ENCODE measurements around the gene POU6F1.
A peak's percentile ranks its signal among the peaks of the same experiment; 100 is the strongest.
"Not testable (repeated sequence)": the region's sequence is repeated elsewhere in the genome, so short reads cannot be mapped to it uniquely, and the experiment has no call there.

The POU6F1 gene, protein sequence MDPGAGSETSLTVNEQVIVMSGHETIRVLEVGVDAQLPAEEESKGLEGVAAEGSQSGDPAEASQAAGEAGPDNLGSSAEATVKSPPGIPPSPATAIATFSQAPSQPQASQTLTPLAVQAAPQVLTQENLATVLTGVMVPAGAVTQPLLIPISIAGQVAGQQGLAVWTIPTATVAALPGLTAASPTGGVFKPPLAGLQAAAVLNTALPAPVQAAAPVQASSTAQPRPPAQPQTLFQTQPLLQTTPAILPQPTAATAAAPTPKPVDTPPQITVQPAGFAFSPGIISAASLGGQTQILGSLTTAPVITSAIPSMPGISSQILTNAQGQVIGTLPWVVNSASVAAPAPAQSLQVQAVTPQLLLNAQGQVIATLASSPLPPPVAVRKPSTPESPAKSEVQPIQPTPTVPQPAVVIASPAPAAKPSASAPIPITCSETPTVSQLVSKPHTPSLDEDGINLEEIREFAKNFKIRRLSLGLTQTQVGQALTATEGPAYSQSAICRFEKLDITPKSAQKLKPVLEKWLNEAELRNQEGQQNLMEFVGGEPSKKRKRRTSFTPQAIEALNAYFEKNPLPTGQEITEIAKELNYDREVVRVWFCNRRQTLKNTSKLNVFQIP

DNA sequence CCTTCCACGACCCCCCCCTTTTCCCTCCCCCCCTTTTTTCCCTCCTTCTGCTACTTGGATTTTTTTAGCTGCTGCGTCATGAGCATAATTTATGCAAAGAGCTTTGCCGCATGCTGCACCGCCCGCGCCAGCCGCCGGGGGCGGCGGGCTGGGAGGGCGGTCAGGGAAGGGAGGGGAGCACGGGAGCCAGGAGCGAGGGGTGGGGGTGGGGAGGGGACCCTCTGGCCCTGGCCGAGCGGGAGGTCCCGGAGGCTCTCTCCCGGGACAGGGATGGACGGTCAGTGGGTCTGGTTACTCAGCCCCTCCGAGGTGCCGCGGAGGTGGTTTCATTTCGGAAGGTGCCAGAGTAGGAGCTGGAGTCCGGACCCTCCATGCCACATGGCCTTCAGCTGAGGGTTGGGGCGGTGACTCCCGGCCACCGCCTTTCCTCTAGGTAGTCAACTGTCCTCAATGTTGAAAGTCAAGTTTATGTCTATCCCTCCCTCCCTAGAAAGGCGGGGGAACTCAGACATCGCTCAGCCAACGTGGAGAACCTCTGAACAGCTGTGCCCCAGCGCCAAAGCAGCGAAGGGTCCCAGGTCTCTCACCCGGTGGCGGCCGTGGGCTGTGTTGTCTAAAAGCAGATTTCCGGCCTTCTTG lies at the start of gene POU6F1:
Gene POU6F1, minus strand, starts transcription at position 95 of the 639 bp plus-strand sequence. CDS start 11,226 bp downstream, outside the sequence.
- H3K4me3 Mint-ChIP-seq = peak within 1 kb of the TSS; percentile 81
- peaks cover 8% of the 10 kb centered on the region for H3K4me1 Mint-ChIP-seq (ENCODE audit: low read depth)
- peak within 1 kb of the TSS; percentile 87 for H3K27ac Mint-ChIP-seq
- intact Hi-C loops (cut with micrococcal nuclease) = loop anchor here (1.0 to 5.0 kb wide), 2 partner anchors 34 to 46 kb away; partner anchors contain the start of gene TFCP2
- peaks cover 1% of the 10 kb centered on the region for H3K27me3 Mint-ChIP-seq
- H3K9me3 Mint-ChIP-seq = no peaks in the 10 kb centered on the region
- H3K36me3 Mint-ChIP-seq (ENCODE audit: low read depth) = no peaks in the 10 kb centered on the region

DNA sequence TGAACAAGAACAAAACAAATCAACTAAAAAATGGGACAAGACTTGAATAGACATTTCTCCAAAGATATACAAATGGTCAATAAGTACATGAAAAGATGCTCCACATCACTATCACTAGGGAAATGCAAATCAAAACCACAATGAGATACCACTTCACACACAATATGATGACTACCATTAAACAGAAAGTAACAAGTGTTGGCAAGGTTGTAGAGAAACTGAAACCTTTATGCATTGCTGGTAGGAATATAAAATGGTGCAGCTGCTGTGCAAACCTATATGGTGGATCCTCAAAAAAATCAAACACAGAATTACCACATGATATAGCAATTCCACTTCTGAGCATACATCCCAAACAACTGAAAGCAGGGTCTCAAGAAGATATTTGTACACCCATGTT lies 47.2 kb upstream of the POU6F1 start:
- intact Hi-C loops (cut with micrococcal nuclease) = no loop called here
- Mint-ChIP-seq H3K4me3 (no peak overlapping the region), H3K9me3 (no peaks in the 10 kb centered on the region), H3K36me3 (ENCODE audit: low read depth) (no peaks in the 10 kb centered on the region), H3K27me3 (peaks cover 23% of the 10 kb centered on the region), H3K27ac (no peak overlapping the region), H3K4me1 (ENCODE audit: low read depth) (peaks cover 16% of the 10 kb centered on the region)

DNA sequence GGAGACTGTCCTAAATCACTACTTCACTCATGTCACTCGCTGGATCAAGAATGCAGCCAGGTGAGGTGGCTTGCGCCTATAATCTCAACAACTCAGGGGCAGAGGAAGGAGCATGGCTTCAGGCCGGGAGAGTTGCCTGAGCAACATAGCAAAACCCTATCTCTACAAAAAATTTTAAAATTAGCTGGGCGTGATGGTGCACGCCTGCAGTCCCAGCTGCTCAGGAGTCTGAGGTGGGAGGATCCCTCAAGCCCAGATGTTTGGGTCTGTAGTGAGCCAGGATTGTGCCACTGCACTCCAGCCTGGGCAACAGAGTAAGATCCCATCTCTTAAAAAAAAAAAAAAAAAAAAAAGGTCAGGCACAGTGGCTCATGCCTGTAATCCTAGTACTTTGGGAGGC lies 46.4 kb upstream of the POU6F1 start:
- peaks cover 13% of the 10 kb centered on the region for H3K4me1 Mint-ChIP-seq (ENCODE audit: low read depth)
- H3K27ac Mint-ChIP-seq = no peak overlapping the region

DNA sequence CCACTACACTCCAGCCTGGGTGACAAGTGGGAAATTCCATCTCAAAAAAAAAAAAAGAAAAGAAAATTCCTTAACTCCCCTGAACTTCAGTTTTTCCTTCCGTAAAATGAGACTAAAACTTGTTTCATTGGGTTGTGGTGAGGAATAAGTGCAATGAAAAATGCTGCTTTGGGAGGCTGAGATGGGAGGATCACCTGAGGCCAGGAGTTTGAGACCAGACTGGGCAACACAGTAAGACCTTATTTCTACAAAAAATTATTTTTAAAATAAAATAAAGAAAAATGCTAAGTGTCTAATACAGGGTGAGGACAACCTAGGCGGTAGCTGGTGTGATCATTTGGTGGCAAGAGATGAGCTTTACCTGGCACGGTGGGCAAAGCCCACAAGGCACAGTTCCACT lies 45.5 kb upstream of the POU6F1 start:
- peaks cover 7% of the 10 kb centered on the region for H3K4me1 Mint-ChIP-seq (ENCODE audit: low read depth)
- intact Hi-C loops (cut with micrococcal nuclease) = loop anchor here (2.0 kb wide), 1 partner anchor 77 kb away; no protein-coding TSS in a partner anchor
- H3K9me3 Mint-ChIP-seq = no peaks in the 10 kb centered on the region
- H3K27ac Mint-ChIP-seq = no peak overlapping the region
- no peaks in the 10 kb centered on the region for H3K36me3 Mint-ChIP-seq (ENCODE audit: low read depth)
- peaks cover 11% of the 10 kb centered on the region for H3K27me3 Mint-ChIP-seq
- H3K4me3 Mint-ChIP-seq = no peak overlapping the region

More for the DNA sequence above, 46.4 kb upstream of the POU6F1 start:
- Mint-ChIP-seq H3K4me3 (no peak overlapping the region), H3K27me3 (peaks cover 20% of the 10 kb centered on the region), H3K9me3 (no peaks in the 10 kb centered on the region), H3K36me3 (ENCODE audit: low read depth) (no peaks in the 10 kb centered on the region)
- intact Hi-C loops (cut with micrococcal nuclease) = no loop called here

DNA sequence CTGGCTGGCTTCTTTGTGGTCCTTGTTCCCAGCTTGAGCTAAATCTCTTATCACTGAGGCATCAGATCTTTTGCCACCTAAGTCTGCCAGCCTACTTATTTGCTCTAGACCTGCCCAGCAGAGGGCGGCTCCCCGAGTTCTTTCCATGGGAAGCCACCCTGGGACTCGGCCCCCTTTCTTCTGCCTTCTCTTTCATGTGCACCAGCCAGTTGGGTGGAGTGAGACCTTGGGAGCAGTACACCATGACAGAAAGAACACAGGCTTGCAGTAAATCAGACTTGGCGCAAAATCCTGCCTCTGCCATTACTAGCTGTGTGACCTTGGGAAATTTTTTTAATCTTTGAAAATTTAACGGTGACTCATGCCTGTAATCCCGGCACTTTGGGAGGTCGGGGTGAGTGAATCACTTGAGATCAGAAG lies 44.9 kb upstream of the POU6F1 start:
- Mint-ChIP-seq H3K4me3 (no peak overlapping the region), H3K27me3 (peaks cover 9% of the 10 kb centered on the region), H3K27ac (no peak overlapping the region), H3K4me1 (ENCODE audit: low read depth) (peaks cover 7% of the 10 kb centered on the region), H3K9me3 (no peaks in the 10 kb centered on the region), H3K36me3 (ENCODE audit: low read depth) (no peaks in the 10 kb centered on the region)
- intact Hi-C loops (cut with micrococcal nuclease) = loop anchor here (2.0 kb wide), 1 partner anchor 78 kb away; no protein-coding TSS in a partner anchor

DNA sequence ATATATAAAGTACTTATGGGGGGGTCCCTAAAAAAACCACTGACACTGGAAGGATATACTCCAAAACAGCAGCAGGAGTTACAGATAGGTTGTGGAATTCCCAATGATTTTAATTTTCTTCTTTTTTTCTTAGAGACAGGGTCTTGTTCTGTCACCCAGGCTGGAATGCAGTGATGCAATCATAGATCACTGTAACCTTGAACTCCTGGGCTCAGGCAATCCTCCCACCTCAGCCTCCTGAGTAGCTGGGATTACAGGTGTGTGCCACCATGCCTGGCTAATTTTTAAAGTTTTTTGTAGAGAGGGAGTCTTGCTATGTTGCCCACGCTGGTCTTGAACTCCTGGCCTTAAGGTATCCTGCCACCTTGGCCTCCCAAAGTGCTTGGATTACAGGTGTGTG lies 41.7 kb upstream of the POU6F1 start:
- intact Hi-C loops (cut with micrococcal nuclease); H3K27me3 Mint-ChIP-seq; H3K9me3 Mint-ChIP-seq; H3K36me3 Mint-ChIP-seq (ENCODE audit: low read depth); H3K4me3 Mint-ChIP-seq; H3K4me1 Mint-ChIP-seq (ENCODE audit: low read depth); H3K27ac Mint-ChIP-seq: not testable (repeated sequence)

DNA sequence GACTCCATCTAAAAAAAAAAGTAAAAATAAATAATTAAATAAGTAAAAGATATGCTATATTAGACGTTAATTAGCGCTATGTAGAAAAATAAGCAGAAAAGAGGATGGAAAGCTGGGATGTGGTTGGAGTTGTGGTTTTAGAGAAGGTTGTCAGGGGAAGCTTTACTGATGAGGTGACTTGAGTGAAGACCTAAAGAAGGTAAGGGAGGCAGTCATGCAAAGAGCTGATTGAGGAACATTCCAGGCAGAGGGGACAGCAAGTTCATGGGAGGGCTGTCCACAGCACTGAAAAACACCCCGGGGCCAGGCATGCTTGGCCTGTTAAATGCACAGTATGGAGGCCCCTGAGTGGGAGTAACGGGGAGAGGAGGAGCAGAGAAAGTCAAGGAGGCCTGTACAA lies 36.7 kb upstream of the POU6F1 start:
- Mint-ChIP-seq H3K27ac (peak overlapping the region; percentile 17), H3K4me3 (no peak overlapping the region), H3K9me3 (no peaks in the 10 kb centered on the region), H3K4me1 (ENCODE audit: low read depth) (peaks cover 17% of the 10 kb centered on the region), H3K27me3 (peaks cover 9% of the 10 kb centered on the region), H3K36me3 (ENCODE audit: low read depth) (no peaks in the 10 kb centered on the region)
- intact Hi-C loops (cut with micrococcal nuclease) = no loop called here

DNA sequence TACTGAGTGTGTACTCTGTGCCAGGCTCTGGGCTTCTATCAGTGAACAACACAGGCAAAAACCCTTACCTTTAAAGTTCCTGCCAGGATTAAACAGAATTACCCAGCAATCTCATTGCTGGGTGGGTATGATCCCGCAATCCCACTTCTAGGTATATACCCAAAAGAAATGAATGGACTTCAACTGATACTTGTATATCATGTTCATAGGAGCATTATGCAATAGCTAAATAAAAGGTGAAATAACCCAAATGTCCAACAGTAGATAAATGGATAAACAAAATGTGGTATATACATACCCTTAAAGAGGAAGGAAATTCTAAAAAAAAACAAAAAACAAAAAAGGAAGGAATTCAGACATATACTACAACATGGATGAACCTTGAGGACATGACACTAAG lies 35.4 kb upstream of the POU6F1 start:
- peaks cover 20% of the 10 kb centered on the region for H3K4me1 Mint-ChIP-seq (ENCODE audit: low read depth)
- H3K27ac Mint-ChIP-seq = no peak overlapping the region
- no peaks in the 10 kb centered on the region for H3K9me3 Mint-ChIP-seq
- no peak overlapping the region for H3K4me3 Mint-ChIP-seq
- peaks cover 18% of the 10 kb centered on the region for H3K27me3 Mint-ChIP-seq
- H3K36me3 Mint-ChIP-seq (ENCODE audit: low read depth) = peaks cover 4% of the 10 kb centered on the region
- intact Hi-C loops (cut with micrococcal nuclease) = no loop called here

DNA sequence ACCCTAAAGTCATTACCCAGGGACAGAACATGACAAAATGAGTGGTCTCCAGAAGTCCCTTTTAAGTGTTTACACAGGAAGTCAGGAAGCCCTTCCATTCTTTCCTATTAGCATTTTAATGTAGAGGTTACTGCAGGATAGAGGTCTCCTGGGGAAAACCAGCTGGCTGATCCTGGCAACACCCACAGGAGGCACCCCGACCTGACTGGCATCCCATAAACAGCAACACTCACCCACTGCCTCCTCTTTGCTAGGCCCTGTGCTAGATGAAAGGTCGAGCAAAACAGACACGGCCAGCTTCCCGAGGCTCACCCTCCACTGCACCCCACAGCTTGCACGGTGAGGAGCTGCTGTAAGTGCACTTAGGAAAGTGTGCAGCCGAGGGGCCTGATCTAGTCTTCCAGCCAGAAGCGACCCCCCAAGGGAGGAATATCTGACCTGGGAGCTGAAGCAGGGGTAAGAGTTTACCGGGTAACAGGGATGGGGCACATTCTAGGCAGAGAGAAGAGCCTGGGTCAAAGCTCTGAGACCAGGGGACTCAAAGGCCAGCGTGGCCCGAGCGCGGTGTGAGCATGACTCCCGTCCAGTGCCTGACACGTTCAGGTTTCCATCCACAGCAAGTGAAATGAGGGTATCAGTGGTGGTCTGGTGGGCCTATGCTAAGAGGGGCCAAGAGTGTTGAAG lies 29.8 kb upstream of the POU6F1 start:
- Mint-ChIP-seq H3K36me3 (ENCODE audit: low read depth) (peaks cover 39% of the 10 kb centered on the region), H3K27ac (no peak overlapping the region), H3K9me3 (no peaks in the 10 kb centered on the region), H3K27me3 (peaks cover 25% of the 10 kb centered on the region), H3K4me3 (no peak overlapping the region), H3K4me1 (ENCODE audit: low read depth) (peaks cover 56% of the 10 kb centered on the region)
- intact Hi-C loops (cut with micrococcal nuclease) = loop anchor here (10.0 kb wide), 1 partner anchor 163 kb away; the partner anchor contains the start of gene CSRNP2

DNA sequence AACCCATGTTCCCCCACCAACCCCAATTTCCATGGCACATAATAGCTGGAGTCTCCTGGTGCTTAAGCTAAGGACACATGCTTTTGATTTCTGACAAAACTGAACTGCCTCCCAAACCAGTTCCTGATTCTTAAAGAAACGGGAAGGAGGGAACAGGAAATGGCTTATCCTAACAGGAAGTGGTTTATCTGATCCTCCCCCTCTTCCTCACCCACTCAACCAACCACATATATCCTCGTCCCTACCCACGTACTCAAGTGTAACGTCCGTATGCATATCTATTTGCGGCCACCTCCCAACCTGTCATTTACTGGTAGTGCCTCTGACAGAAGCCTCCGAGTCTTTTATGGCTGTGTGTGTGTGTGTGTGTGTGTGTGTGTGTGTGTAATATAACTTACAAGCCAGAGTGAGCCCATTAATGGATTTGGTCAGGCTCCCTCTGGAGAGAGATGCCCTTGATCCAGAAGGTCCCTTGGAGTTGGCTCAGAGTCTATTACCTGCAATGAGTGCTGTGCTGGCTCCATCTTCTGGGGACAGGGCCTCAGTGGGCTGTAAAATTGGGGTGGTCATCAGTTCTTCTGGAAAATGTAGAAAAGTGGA lies 28.5 kb upstream of the POU6F1 start:
- intact Hi-C loops (cut with micrococcal nuclease) = loop anchor here (10.0 kb wide), 1 partner anchor 162 kb away; the partner anchor contains the start of gene CSRNP2
- H3K36me3 Mint-ChIP-seq (ENCODE audit: low read depth) = peaks cover 52% of the 10 kb centered on the region
- H3K4me3 Mint-ChIP-seq = peak overlapping the region; percentile 41
- H3K4me1 Mint-ChIP-seq (ENCODE audit: low read depth) = peaks cover 65% of the 10 kb centered on the region
- H3K27ac Mint-ChIP-seq = peak overlapping the region; percentile 78
- peaks cover 25% of the 10 kb centered on the region for H3K27me3 Mint-ChIP-seq
- no peaks in the 10 kb centered on the region for H3K9me3 Mint-ChIP-seq

DNA sequence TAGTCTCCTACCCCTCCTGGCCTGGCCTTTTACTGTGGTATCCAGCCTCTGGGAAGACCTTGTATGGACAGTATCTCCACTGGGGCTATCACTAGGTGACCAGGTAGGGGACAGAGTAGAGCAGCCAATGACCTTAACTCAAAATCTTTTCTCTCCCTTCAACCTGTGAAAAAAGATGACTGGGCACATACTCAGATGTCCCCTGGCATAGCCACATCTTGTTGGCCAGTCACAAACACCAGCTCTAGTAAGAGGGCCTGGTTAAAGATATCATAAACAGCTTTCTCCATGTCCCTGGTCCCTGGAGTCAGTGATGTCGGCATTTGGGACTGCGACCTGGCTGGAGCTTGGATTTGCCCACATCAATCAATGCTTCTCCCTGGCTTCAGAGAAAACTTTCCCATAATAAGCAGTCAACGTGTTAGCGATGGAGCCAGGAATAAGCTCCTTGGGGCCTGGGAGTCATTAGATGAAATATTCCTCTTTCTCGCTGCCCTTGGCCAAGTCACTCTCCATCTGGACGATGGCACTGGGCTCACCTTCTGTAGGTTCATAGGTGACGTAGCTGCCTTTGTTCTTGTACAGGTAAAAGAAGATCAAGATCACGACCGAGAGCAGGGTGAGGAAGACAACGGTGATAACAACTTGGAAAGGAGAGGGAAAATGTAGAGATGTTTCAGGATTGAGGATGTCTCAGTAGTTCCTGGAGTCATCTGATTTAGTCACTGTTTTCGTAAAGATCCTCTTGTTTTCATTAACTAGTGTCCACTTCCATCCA lies 27.8 kb upstream of the POU6F1 start:
- H3K4me3 Mint-ChIP-seq = peak overlapping the region; percentile 37
- H3K9me3 Mint-ChIP-seq = no peaks in the 10 kb centered on the region
- H3K4me1 Mint-ChIP-seq (ENCODE audit: low read depth) = peaks cover 71% of the 10 kb centered on the region
- intact Hi-C loops (cut with micrococcal nuclease) = loop anchor here (10.0 kb wide), 1 partner anchor 161 kb away; the partner anchor contains the start of gene CSRNP2
- H3K27ac Mint-ChIP-seq = peak overlapping the region; percentile 78
- H3K27me3 Mint-ChIP-seq = peaks cover 23% of the 10 kb centered on the region
- H3K36me3 Mint-ChIP-seq (ENCODE audit: low read depth) = peaks cover 59% of the 10 kb centered on the region

DNA sequence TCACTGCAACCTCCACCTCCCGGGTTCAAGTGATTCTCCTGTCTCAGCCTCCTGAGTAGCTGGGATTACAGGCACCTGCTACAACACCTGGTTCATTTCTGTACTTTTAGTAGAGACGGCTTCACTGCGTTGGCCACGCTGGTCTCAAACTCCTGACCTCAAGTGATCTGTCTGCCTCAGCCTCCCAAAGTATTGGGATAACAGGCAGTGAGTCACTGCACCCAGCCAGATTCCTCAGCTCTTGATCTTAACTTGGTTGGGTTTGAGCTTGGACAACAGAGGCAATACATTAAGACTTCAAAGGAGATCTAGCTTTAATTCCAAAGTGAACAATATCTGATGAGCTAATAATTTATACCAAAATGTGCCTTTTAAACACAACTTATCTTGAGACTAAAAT lies 26.4 kb upstream of the POU6F1 start:
- H3K9me3 Mint-ChIP-seq = no peaks in the 10 kb centered on the region
- peaks cover 73% of the 10 kb centered on the region for H3K36me3 Mint-ChIP-seq (ENCODE audit: low read depth)
- intact Hi-C loops (cut with micrococcal nuclease) = loop anchor here (10.0 kb wide), 1 partner anchor 159 kb away; the partner anchor contains the start of gene CSRNP2
- H3K4me1 Mint-ChIP-seq (ENCODE audit: low read depth) = peaks cover 82% of the 10 kb centered on the region
- no peak overlapping the region for H3K4me3 Mint-ChIP-seq
- H3K27ac Mint-ChIP-seq = no peak overlapping the region
- H3K27me3 Mint-ChIP-seq = peaks cover 17% of the 10 kb centered on the region

Data from dendritic cell treated with granulocyte-macrophage colony-stimulating factor and Interleukin-4, amounts not matched to agents 40 ng/mL and 50 ng/mL, for 4 days (primary cell).